Thyroid gland (tissue), 4 donors: Measurements from ENCODE around the gene POLR3GL.

ENCODE experiments used
- CTCF ChIP-seq, 6 experiments: fragments of 200-600 bp in 3 of 6; fragments of 450-650 bp in 3 of 6; sonication (generic) in 3 of 6; IDR thresholded peaks; one replicate each; pipeline ENCODE4 v1.5.1; 2016 to 2019; ENCODE audit warnings: antibody characterized with exemption in 6 of 6, mild to moderate bottlenecking in 2 of 6, inconsistent platforms in 1 of 6, moderate library complexity in 1 of 6
- POLR2A ChIP-seq, 2 donors: fragments of 450-650 bp; IDR thresholded peaks; one replicate each; pipeline ENCODE4 v1.6.1; 2017; ENCODE audit warnings: antibody characterized with exemption in 2 of 2, mild to moderate bottlenecking in 2 of 2, moderate library complexity in 1 of 2

GRCh38 chr1:145960468-145961108, 3.9 kb upstream of the POLR3GL start:
- peak in 5 of 6 experiments; percentile 4 to 32 (median 13) for TF ChIP-seq CTCF (IDR thresholded peaks at IDR 0.05)
- TF ChIP-seq POLR2A (IDR thresholded peaks at IDR 0.05): peak in 1 of 2 donors; percentile 82
